ENCODE results near the gene GMDS.

The GMDS gene

GRCh38 chr6:1940381-1940780 lies 305.0 kb downstream of the GMDS start:
- DNase-seq (ENCODE audit: low read depth in 2 of 2), result no peak

GRCh38 chr6:1933292-1933691 lies 312.1 kb downstream of the GMDS start:
- no peak for DNase-seq (ENCODE audit: low read depth in 2 of 2)

- no peak for DNase-seq (ENCODE audit: low read depth in 2 of 2)
Observed at GRCh38 chr6:1931817-1932216, 313.6 kb downstream of the GMDS start.

GRCh38 chr6:1930356-1930755 lies 315.0 kb downstream of the GMDS start:
- no peak for DNase-seq (ENCODE audit: low read depth in 2 of 2)

- no peak for DNase-seq (ENCODE audit: low read depth in 2 of 2)
Observed at GRCh38 chr6:1929931-1930330, 315.5 kb downstream of the GMDS start.

- no peak for DNase-seq (ENCODE audit: low read depth in 2 of 2)
Observed at GRCh38 chr6:1925743-1926430, 319.5 kb downstream of the GMDS start.

GRCh38 chr6:1923449-1923848 lies 322.0 kb downstream of the GMDS start:
- no peak for DNase-seq (ENCODE audit: low read depth in 2 of 2)

GRCh38 chr6:1917626-1918371 lies 327.6 kb downstream of the GMDS start:
- peak; percentile 24 to 27 for DNase-seq (ENCODE audit: low read depth in 2 of 2)

GRCh38 chr6:1916334-1917070 lies 328.9 kb downstream of the GMDS start:
- no peak for DNase-seq (ENCODE audit: low read depth in 2 of 2)

- no peak for DNase-seq (ENCODE audit: low read depth in 2 of 2)
Observed at GRCh38 chr6:1915226-1915625, 330.2 kb downstream of the GMDS start.

GRCh38 chr6:1913577-1913976 lies 331.8 kb downstream of the GMDS start:
- DNase-seq (ENCODE audit: low read depth in 2 of 2), result no peak

GRCh38 chr6:1912731-1913130 lies 332.7 kb downstream of the GMDS start:
- no peak for DNase-seq (ENCODE audit: low read depth in 2 of 2)

- DNase-seq (ENCODE audit: low read depth in 2 of 2), result no peak
Observed at GRCh38 chr6:1911474-1911873, 333.9 kb downstream of the GMDS start.

- no peak for DNase-seq (ENCODE audit: low read depth in 2 of 2)
Observed at GRCh38 chr6:1910621-1911407, 334.6 kb downstream of the GMDS start.

- DNase-seq (ENCODE audit: low read depth in 2 of 2), result no peak
Observed at GRCh38 chr6:1908784-1909183, 336.6 kb downstream of the GMDS start.

- DNase-seq (ENCODE audit: low read depth in 2 of 2), result no peak
Observed at GRCh38 chr6:1906609-1907008, 338.8 kb downstream of the GMDS start.

GRCh38 chr6:1906014-1906413 lies 339.4 kb downstream of the GMDS start:
- DNase-seq (ENCODE audit: low read depth in 2 of 2), result no peak

GRCh38 chr6:1904898-1905297 lies 340.5 kb downstream of the GMDS start:
- DNase-seq (ENCODE audit: low read depth in 2 of 2), result no peak

- DNase-seq (ENCODE audit: low read depth in 2 of 2), result no peak
Observed at GRCh38 chr6:1904466-1904799, 341.0 kb downstream of the GMDS start.

GRCh38 chr6:1903780-1904465 lies 341.5 kb downstream of the GMDS start:
- DNase-seq (ENCODE audit: low read depth in 2 of 2), result no peak

GRCh38 chr6:1901556-1901955 lies 343.8 kb downstream of the GMDS start:
- no peak for DNase-seq (ENCODE audit: low read depth in 2 of 2)

GRCh38 chr6:1896897-1897296 lies 348.5 kb downstream of the GMDS start:
- no peak for DNase-seq (ENCODE audit: low read depth in 2 of 2)
